Coronary artery (tissue), 2 donors: ENCODE results near the gene MRPL22.
"Not testable (repeated sequence)": the region's sequence is repeated elsewhere in the genome, so short reads cannot be mapped to it uniquely, and the experiment has no call there.

Experiments used
- DNase-seq: peaks from one replicate; pipeline ENCODE4 v3.0.0-alpha.2; 2017; ENCODE audit warnings: low spot score
- H3K27ac ChIP-seq, 2 donors: fragments of 200-600 bp; sonication (generic); one replicate each; pipeline ENCODE4 v1.5.1; 2016 to 2019
- H3K4me3 ChIP-seq: fragments of 200-600 bp; sonication (generic); 2 replicates; pipeline ENCODE4 v1.5.1; 2016; ENCODE audit warnings: mild to moderate bottlenecking, moderate library complexity
- TF ChIP-seq, protein P1 (sequence below): fragments of 200-600 bp; sonication (generic); IDR thresholded peaks from one replicate; pipeline ENCODE4 v1.5.1; 2019; ENCODE audit warnings: antibody characterized with exemption

Gene MRPL22

DNA sequence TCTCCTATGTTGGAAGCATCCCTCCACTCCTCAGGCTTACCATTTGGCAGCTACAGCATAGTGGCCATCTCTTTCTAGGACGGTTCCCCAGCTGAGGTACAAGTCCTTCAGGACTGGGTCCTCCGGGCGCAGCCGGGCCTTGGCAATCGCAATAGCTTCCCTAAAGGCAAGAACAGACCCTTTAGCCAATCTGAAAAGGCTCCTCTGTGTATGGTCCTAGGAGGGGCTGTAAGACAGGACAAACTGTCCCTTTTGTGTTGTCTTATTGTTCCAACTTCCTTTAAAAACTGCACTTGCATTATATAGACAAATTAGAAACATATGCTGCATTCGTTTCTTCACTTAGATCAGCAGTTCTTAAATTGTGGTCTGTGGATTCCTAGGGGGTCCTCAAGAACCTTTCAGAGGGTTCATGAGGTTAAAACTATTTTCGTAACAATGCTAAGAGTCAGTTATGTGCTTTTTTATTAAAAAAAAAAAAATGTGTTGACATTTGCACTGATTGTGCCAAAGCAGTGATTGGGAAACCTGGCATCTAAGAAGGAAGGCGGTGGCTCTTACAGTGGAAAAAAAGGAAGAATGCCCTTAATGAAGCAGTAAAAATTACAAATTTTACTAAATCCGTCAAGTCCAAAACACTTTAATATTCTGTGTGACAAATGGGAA, 41.6 kb upstream of the MRPL22 start:
- Histone ChIP-seq H3K27ac (peak overlapping the region in 1 of 2 donors; percentile 66), H3K4me3 (no peak overlapping the region)
- TF ChIP-seq, protein P1, sequence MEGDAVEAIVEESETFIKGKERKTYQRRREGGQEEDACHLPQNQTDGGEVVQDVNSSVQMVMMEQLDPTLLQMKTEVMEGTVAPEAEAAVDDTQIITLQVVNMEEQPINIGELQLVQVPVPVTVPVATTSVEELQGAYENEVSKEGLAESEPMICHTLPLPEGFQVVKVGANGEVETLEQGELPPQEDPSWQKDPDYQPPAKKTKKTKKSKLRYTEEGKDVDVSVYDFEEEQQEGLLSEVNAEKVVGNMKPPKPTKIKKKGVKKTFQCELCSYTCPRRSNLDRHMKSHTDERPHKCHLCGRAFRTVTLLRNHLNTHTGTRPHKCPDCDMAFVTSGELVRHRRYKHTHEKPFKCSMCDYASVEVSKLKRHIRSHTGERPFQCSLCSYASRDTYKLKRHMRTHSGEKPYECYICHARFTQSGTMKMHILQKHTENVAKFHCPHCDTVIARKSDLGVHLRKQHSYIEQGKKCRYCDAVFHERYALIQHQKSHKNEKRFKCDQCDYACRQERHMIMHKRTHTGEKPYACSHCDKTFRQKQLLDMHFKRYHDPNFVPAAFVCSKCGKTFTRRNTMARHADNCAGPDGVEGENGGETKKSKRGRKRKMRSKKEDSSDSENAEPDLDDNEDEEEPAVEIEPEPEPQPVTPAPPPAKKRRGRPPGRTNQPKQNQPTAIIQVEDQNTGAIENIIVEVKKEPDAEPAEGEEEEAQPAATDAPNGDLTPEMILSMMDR, result no peak
- no peak for DNase-seq

DNA sequence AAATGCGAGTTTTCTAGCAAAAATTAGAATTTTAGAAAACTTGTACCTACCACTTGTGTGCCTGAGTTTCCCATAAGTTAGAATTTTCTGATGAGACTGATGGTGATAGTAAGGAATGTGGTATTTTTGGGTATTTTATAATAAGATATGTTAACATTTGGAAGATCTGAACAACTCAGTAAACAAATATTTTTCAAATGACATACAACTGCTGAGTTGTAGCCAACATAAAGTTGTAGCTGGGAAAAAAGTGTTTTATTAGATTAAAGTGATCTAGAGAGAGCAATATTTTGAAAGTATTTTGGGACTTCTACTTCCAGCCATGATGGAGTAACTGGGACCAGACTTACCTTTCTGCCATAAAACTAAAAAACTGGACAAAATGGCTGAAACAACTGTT, 40.8 kb upstream of the MRPL22 start:
- no peak overlapping the region for H3K4me3 ChIP-seq
- TF ChIP-seq, protein P1, result no peak
- peak overlapping the region in 1 of 2 donors; percentile 0 for H3K27ac ChIP-seq
- no peak for DNase-seq

DNA sequence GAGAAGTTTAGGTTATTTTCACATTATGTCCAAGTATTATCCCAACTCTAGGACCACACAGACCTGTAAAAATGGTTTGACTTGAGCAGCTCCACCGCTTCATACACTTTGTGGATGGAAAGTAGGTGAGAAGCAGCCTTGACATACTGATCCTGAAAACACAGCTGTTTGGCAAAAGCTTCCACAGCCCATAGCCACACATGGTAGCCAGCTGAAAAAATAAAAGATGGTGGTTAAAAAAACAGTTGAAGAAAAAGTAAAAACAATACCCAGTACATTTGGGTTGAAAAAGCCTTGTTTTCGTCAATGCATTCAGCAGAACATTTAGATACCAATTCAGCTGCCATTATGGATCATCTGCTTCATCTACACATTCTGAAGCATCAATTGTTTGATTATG, 39.6 kb upstream of the MRPL22 start:
- no peak overlapping the region for H3K4me3 ChIP-seq
- TF ChIP-seq, protein P1, result no peak
- no peak overlapping the region for H3K27ac ChIP-seq
- no peak for DNase-seq

DNA sequence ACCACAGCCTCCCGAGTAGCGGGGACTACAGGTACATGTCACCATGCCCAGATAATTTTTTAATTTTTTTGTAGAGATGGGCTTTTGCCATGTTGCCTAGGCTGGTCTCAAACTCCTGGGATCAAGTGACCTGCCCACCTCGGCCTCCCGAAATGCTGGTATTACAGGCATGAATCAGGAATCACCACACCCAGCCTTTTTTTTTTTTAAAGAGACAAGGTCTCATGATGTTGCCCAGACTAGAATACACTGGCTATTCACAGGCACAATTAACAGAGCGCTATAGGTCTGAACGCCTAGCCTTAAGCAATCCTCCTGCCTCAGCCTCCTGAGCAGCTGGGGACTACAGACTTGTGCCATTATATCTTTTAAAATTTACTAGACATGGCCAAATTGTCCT, 39.0 kb upstream of the MRPL22 start:
- DNase-seq, result no peak
- H3K27ac ChIP-seq, result no peak overlapping the region
- TF ChIP-seq, protein P1, result no peak
- H3K4me3 ChIP-seq, result no peak overlapping the region

DNA sequence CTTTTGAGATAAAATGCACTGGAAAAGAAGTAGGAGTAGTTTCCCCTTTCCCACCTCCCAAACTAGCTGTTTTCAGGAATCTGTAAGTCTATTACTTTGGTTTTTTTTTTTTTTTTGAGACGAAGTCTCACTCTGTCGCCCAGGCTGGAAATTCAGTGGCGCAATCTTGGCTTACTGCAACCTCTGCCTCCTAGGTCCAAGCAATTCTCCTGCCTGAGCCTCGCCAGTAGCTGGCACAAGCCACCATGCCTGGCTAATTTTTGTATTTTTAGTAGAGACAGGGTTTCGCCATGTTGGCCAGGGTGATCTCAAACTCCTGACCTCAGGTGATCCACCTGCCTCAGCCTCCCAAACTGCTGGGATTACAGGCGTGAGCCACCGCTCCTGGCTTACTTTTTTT, 35.3 kb upstream of the MRPL22 start:
- DNase-seq, H3K27ac ChIP-seq: not testable (repeated sequence)

DNA sequence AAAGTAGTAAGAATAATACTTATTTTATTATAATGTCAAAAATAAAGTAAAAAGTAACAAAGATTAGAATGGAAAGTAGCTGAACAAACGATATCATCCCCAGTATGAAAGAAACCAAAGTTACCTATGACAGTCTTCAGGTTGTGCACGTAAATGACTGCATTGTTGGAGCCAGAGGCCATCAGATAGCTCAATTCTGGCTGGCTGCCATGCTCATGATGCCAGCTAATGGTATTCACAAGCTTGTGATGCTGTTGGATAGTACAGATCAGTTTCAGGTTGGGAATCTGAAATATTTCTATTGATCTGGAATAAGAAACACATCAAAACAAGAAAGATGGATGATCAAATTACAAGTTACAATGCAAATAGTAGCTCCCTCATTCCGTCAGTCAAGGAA, 24.0 kb upstream of the MRPL22 start:
- DNase-seq, result no peak
- TF ChIP-seq, protein P1, result no peak
- no peak overlapping the region for H3K4me3 ChIP-seq
- no peak overlapping the region for H3K27ac ChIP-seq

More for the DNA sequence above, 35.3 kb upstream of the MRPL22 start:
- not testable (repeated sequence) for H3K4me3 ChIP-seq

DNA sequence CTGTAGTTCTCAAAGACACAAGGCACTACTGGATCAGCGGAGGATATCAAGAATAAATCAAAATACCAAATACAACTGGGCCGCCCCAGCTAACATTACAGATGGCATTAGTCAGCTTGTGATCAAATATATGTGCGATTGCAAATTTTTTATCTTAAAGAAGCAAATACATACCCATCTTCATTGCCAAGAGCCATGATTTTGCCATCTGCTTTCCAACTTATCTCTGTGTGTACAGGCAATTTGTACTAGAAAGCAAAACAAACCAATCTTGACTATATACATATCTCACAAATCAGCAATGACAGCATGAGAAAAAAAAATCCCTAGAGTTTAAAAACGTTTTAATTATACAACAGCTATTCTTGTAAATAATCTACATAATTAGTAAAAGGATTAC, 23.1 kb upstream of the MRPL22 start:
- no peak for DNase-seq

More for the DNA sequence above, 23.1 kb upstream of the MRPL22 start:
- H3K27ac ChIP-seq, result no peak overlapping the region
- TF ChIP-seq, protein P1, result no peak
- no peak overlapping the region for H3K4me3 ChIP-seq
